GM23338 (cell line): ENCODE measurements around the gene DENND6A. TPM values are rescaled to one million over a fixed set of nuclear protein-coding genes. Genes with fewer than 3 reads are reported as not detected.
A peak's percentile ranks its signal among the peaks of the same experiment; 100 is the strongest.

Source experiments
- ATAC-seq: fragments of 200-7000 bp; cut with Tn5 transposase; 3 replicates; pipeline ENCODE4 v1.9.1; 2020
- DNase-seq: peaks from one replicate; pipeline ENCODE4 v3.0.0-alpha.2; 2015; ENCODE audit warnings: low spot score
- H2AFZ ChIP-seq: fragments of 200-600 bp; sonication (generic); 2 replicates; pipeline ENCODE4 v1.8.0; 2016; ENCODE audit warnings: antibody characterized with exemption, mild to moderate bottlenecking, moderate library complexity
- H3F3A ChIP-seq: fragments of 200-600 bp; sonication (generic); replicated peaks from 2 replicates; pipeline ENCODE4 v1.8.0; 2017; ENCODE audit warnings: antibody characterized with exemption, mixed run types, low read depth
- H3K27ac ChIP-seq: fragments of 200-600 bp; sonication (generic); 2 replicates; pipeline ENCODE4 v1.6.1; 2016; ENCODE audit warnings: low read depth
- H3K27me3 ChIP-seq: fragments of 200-600 bp; sonication (generic); 2 replicates; pipeline ENCODE4 v1.8.0; 2016; ENCODE audit warnings: mild to moderate bottlenecking, mixed run types, moderate library complexity; ENCODE audit not compliant: insufficient read depth
- H3K36me3 ChIP-seq: fragments of 200-600 bp; sonication (generic); 2 replicates; pipeline ENCODE4 v1.8.0; 2016; ENCODE audit warnings: mild to moderate bottlenecking; ENCODE audit not compliant: insufficient read depth
- H3K4me1 ChIP-seq: fragments of 200-600 bp; sonication (generic); 2 replicates; pipeline ENCODE4 v1.8.0; 2016; ENCODE audit warnings: mild to moderate bottlenecking, moderate library complexity; ENCODE audit not compliant: insufficient read depth
- H3K4me2 ChIP-seq: fragments of 200-600 bp; sonication (generic); 2 replicates; pipeline ENCODE4 v1.7.1; 2017; ENCODE audit warnings: mixed run types
- H3K4me3 ChIP-seq: fragments of 200-600 bp; sonication (generic); 2 replicates; pipeline ENCODE4 v1.6.1; 2016; ENCODE audit warnings: mixed run types
- H3K79me2 ChIP-seq: fragments of 200-600 bp; sonication (generic); replicated peaks from 2 replicates; pipeline ENCODE4 v1.8.0; 2017; ENCODE audit warnings: mild to moderate bottlenecking; ENCODE audit not compliant: insufficient read depth
- H3K9me2 ChIP-seq: fragments of 200-600 bp; sonication (generic); 2 replicates; pipeline ENCODE4 v1.8.0; 2017; ENCODE audit not compliant: insufficient read depth
- H4K20me1 ChIP-seq: fragments of 200-600 bp; sonication (generic); replicated peaks from 2 replicates; pipeline ENCODE4 v1.8.0; 2017; ENCODE audit warnings: mild to moderate bottlenecking; ENCODE audit not compliant: insufficient read depth
- H3K27ac Mint-ChIP-seq: 2 replicates; pipeline ENCODE4 v1.8.0; 2020; ENCODE audit warnings: inconsistent platforms, mild to moderate bottlenecking, moderate library complexity, mixed read lengths
- H3K27me3 Mint-ChIP-seq: 3 replicates; pipeline ENCODE4 v1.8.0; 2022; ENCODE audit warnings: low read depth, mild to moderate bottlenecking, moderate library complexity, mixed read lengths, inconsistent platforms; ENCODE audit not compliant: insufficient read depth, poor library complexity
- H3K36me3 Mint-ChIP-seq: 3 replicates; pipeline ENCODE4 v1.8.0; 2021; ENCODE audit warnings: low read depth, mild to moderate bottlenecking, inconsistent platforms, moderate library complexity, mixed read lengths
- H3K4me1 Mint-ChIP-seq: 3 replicates; pipeline ENCODE4 v1.8.0; 2020; ENCODE audit warnings: mild to moderate bottlenecking, inconsistent platforms, mixed read lengths
- H3K4me3 Mint-ChIP-seq: 3 replicates; pipeline ENCODE4 v1.8.0; 2021; ENCODE audit warnings: moderate library complexity, mild to moderate bottlenecking, inconsistent platforms, mixed read lengths
- H3K9me3 Mint-ChIP-seq: 3 replicates; pipeline ENCODE4 v1.8.0; 2020; ENCODE audit warnings: moderate library complexity, mild to moderate bottlenecking, inconsistent platforms, mixed read lengths
- CREB1 ChIP-seq: fragments of 250-450 bp; sonication (Bioruptor Pico); IDR thresholded peaks from 2 replicates; pipeline ENCODE4 v1.5.0; 2020; ENCODE audit warnings: low read depth, mild to moderate bottlenecking, moderate library complexity
- EZH2 ChIP-seq: fragments of 200-600 bp; sonication (generic); IDR thresholded peaks from one replicate; pipeline ENCODE4 v1.8.0; 2017; ENCODE audit warnings: antibody characterized with exemption, mild to moderate bottlenecking, low read depth; ENCODE audit not compliant: unreplicated experiment
- EZH2phosphoT487 ChIP-seq: fragments of 200-600 bp; sonication (generic); IDR thresholded peaks from one replicate; pipeline ENCODE4 v1.8.1; 2018; ENCODE audit warnings: antibody characterized with exemption; ENCODE audit not compliant: unreplicated experiment
- JUNB ChIP-seq: IDR thresholded peaks from one replicate; pipeline ENCODE4 v1.6.1; 2016; ENCODE audit warnings: antibody characterized with exemption; ENCODE audit not compliant: unreplicated experiment
- NANOG ChIP-seq: IDR thresholded peaks from 2 replicates; pipeline ENCODE4 v1.6.1; 2016; ENCODE audit warnings: antibody characterized with exemption, borderline replicate concordance
- POLR2AphosphoS5 ChIP-seq: IDR thresholded peaks from 2 replicates; pipeline ENCODE4 v1.6.1; 2016; ENCODE audit warnings: antibody characterized with exemption, low read depth
- STAT1 ChIP-seq: IDR thresholded peaks from one replicate; pipeline ENCODE4 v1.6.1; 2016; ENCODE audit warnings: antibody characterized with exemption; ENCODE audit not compliant: unreplicated experiment
- ZNF331 ChIP-seq: fragments of 250-450 bp; sonication (Bioruptor Pico); IDR thresholded peaks from 2 replicates; pipeline ENCODE4 v1.5.0; 2020; ENCODE audit warnings: low read depth, mild to moderate bottlenecking, moderate library complexity
- polyA plus RNA-seq: library from polyadenylated mRNA; unstranded; fragments of >200 nt; fragmentation: Nextera tagmentation; extraction: Ambion mirVana; gene quantifications from 2 replicates; pipeline ENCODE4 v1.2.1, GENCODE V29; 2016
- total RNA-seq: library from RNA; depleted of rRNA; stranded (reverse); fragments of >200 nt; shearing (Covaris generic); gene quantifications from 2 replicates; pipeline ENCODE4 v1.2.3, GENCODE V29; 2014
- TF ChIP-seq, protein P1 (sequence below): IDR thresholded peaks from 2 replicates; pipeline ENCODE4 v1.6.1; 2016; ENCODE audit warnings: antibody characterized with exemption
- TF ChIP-seq, protein P2 (sequence below), 2 experiments: fragments of 200-600 bp in 1 of 2; sonication (generic) in 1 of 2; conservative IDR thresholded peaks; 2 replicates each; pipeline versions ENCODE4 v1.5.1 to v1.6.1; 2016 to 2017; ENCODE audit warnings: antibody characterized with exemption in 2 of 2, low read depth in 2 of 2, mild to moderate bottlenecking in 2 of 2, moderate library complexity in 1 of 2
- TF ChIP-seq, protein P3 (sequence below): fragments of 250-450 bp; sonication (Bioruptor Pico); IDR thresholded peaks from 2 replicates; pipeline ENCODE4 v1.5.0; 2020; ENCODE audit warnings: mild to moderate bottlenecking, moderate library complexity

Gene DENND6A
- total and polyA plus RNA-seq, 2 experiments from 2014 or later, result 7.5 to 17.5 TPM

DNA sequence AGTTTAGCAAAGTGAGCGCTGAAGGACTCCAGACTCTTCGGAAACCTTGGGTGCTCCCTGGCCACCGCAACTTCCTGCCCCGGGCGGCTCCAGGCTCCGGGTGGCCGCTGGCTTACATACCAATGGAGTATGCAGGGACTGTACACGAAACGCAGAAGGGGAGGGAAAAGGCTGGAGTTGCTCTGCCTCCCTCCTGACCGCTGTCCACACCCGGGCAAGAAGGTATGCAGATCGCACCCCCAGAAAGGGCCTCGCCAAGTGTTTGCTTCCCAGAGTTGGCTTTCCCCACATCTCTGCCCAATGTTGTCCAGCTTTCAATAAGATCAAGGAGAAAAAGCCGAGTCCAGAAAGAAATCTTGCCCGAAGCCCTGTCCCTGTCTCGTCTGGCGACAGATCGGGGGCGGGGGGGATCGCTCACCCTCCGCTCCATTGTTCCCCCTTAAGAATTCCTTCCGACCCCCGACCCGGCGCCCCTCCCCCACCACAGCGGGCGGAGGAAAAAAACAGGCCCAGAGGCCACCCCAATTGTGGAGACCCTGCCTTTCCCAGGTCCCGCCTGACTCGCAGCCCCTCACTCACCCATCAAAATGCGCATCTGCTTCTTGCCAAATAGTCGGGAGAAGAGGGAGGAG lies 96.3 kb downstream of the DENND6A start:
- H3K36me3 Mint-ChIP-seq, result peaks cover 34% of the 10 kb centered on the region
- Histone ChIP-seq H4K20me1 (peaks cover 40% of the 10 kb centered on the region), H2AFZ (no peak overlapping the region), H3K9me2 (no peaks in the 10 kb centered on the region), H3K79me2 (peaks cover 53% of the 10 kb centered on the region), H3K36me3 (no peaks in the 10 kb centered on the region; the same call in 1 of the 2 replicates), H3K27ac (peak overlapping the region; percentile 100), H3K4me2 (peak overlapping the region; percentile 88), H3K27me3 (no peaks in the 10 kb centered on the region), H3F3A (0 out of 2 replicates have a peak, but pooled peaks cover 5% of the 10 kb centered on the region), H3K4me1 (peaks cover 20% of the 10 kb centered on the region), H3K4me3 (peak overlapping the region; percentile 87)
- ATAC-seq (peak; percentile 33), DNase-seq (peak; percentile 75)
- H3K27me3 Mint-ChIP-seq, result peaks cover 11% of the 10 kb centered on the region
- TF ChIP-seq STAT1 (no peak), NANOG (no peak), JUNB (no peak), CREB1 (CRISPR knock-in tag) (no peak), POLR2AphosphoS5 (no peak), EZH2 (no peak), ZNF331 (CRISPR knock-in tag) (no peak), EZH2phosphoT487 (no peak)
- TF ChIP-seq, protein P1, sequence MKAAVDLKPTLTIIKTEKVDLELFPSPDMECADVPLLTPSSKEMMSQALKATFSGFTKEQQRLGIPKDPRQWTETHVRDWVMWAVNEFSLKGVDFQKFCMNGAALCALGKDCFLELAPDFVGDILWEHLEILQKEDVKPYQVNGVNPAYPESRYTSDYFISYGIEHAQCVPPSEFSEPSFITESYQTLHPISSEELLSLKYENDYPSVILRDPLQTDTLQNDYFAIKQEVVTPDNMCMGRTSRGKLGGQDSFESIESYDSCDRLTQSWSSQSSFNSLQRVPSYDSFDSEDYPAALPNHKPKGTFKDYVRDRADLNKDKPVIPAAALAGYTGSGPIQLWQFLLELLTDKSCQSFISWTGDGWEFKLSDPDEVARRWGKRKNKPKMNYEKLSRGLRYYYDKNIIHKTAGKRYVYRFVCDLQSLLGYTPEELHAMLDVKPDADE, result no peak
- TF ChIP-seq, protein P2, sequence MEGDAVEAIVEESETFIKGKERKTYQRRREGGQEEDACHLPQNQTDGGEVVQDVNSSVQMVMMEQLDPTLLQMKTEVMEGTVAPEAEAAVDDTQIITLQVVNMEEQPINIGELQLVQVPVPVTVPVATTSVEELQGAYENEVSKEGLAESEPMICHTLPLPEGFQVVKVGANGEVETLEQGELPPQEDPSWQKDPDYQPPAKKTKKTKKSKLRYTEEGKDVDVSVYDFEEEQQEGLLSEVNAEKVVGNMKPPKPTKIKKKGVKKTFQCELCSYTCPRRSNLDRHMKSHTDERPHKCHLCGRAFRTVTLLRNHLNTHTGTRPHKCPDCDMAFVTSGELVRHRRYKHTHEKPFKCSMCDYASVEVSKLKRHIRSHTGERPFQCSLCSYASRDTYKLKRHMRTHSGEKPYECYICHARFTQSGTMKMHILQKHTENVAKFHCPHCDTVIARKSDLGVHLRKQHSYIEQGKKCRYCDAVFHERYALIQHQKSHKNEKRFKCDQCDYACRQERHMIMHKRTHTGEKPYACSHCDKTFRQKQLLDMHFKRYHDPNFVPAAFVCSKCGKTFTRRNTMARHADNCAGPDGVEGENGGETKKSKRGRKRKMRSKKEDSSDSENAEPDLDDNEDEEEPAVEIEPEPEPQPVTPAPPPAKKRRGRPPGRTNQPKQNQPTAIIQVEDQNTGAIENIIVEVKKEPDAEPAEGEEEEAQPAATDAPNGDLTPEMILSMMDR (conservative IDR thresholded peaks at IDR 0.05; ENCODE audit: low read depth in 2 of 2), result no peak
- H3K4me1 Mint-ChIP-seq, result peaks cover 25% of the 10 kb centered on the region
- no peaks in the 10 kb centered on the region; the same call in 2 of the 3 replicates for H3K9me3 Mint-ChIP-seq
- H3K27ac Mint-ChIP-seq, result peak overlapping the region; percentile 100
- H3K4me3 Mint-ChIP-seq, result peak overlapping the region; percentile 96

DNA sequence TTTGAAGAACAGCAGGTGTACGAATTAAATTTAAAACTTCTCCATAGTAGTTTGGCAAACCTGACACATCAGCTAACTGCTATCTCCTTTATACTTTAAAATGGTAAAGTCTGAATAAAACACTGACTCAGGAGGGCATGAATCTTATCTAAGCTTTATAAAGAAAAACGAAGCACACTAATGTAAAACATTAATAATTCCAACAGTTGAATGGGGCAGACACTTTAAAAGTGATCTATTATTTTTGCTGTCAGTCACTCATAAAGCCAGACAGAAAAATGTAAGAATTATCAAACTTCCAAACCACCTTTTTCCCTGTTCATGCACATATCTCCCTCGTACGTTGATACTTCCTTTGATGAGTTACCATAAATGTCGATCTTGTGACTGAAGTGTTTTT lies 98.3 kb downstream of the DENND6A start:
- Mint-ChIP-seq H3K4me1 (peaks cover 25% of the 10 kb centered on the region), H3K9me3 (no peaks in the 10 kb centered on the region; the same call in 2 of the 3 replicates), H3K27ac (no peak overlapping the region), H3K4me3 (peak overlapping the region; percentile 96), H3K27me3 (peaks cover 11% of the 10 kb centered on the region), H3K36me3 (peaks cover 34% of the 10 kb centered on the region)
- no peak overlapping the region for H2AFZ ChIP-seq
- H3K4me2 ChIP-seq, result peak overlapping the region; percentile 88
- no peaks in the 10 kb centered on the region for H3K9me2 ChIP-seq
- no peak for DNase-seq
- peaks cover 18% of the 10 kb centered on the region for H3K4me1 ChIP-seq
- peaks cover 73% of the 10 kb centered on the region for H3K79me2 ChIP-seq
- no peak for ATAC-seq
- H3F3A ChIP-seq, result 0 out of 2 replicates have a peak, but pooled peaks cover 5% of the 10 kb centered on the region
- no peaks in the 10 kb centered on the region; the same call in 1 of the 2 replicates for H3K36me3 ChIP-seq
- H3K4me3 ChIP-seq, result peak overlapping the region; percentile 87; the same call in 1 of the 2 replicates
- H3K27ac ChIP-seq, result no peak overlapping the region
- H3K27me3 ChIP-seq, result no peaks in the 10 kb centered on the region
- H4K20me1 ChIP-seq, result peaks cover 47% of the 10 kb centered on the region
- TF ChIP-seq, protein P3, sequence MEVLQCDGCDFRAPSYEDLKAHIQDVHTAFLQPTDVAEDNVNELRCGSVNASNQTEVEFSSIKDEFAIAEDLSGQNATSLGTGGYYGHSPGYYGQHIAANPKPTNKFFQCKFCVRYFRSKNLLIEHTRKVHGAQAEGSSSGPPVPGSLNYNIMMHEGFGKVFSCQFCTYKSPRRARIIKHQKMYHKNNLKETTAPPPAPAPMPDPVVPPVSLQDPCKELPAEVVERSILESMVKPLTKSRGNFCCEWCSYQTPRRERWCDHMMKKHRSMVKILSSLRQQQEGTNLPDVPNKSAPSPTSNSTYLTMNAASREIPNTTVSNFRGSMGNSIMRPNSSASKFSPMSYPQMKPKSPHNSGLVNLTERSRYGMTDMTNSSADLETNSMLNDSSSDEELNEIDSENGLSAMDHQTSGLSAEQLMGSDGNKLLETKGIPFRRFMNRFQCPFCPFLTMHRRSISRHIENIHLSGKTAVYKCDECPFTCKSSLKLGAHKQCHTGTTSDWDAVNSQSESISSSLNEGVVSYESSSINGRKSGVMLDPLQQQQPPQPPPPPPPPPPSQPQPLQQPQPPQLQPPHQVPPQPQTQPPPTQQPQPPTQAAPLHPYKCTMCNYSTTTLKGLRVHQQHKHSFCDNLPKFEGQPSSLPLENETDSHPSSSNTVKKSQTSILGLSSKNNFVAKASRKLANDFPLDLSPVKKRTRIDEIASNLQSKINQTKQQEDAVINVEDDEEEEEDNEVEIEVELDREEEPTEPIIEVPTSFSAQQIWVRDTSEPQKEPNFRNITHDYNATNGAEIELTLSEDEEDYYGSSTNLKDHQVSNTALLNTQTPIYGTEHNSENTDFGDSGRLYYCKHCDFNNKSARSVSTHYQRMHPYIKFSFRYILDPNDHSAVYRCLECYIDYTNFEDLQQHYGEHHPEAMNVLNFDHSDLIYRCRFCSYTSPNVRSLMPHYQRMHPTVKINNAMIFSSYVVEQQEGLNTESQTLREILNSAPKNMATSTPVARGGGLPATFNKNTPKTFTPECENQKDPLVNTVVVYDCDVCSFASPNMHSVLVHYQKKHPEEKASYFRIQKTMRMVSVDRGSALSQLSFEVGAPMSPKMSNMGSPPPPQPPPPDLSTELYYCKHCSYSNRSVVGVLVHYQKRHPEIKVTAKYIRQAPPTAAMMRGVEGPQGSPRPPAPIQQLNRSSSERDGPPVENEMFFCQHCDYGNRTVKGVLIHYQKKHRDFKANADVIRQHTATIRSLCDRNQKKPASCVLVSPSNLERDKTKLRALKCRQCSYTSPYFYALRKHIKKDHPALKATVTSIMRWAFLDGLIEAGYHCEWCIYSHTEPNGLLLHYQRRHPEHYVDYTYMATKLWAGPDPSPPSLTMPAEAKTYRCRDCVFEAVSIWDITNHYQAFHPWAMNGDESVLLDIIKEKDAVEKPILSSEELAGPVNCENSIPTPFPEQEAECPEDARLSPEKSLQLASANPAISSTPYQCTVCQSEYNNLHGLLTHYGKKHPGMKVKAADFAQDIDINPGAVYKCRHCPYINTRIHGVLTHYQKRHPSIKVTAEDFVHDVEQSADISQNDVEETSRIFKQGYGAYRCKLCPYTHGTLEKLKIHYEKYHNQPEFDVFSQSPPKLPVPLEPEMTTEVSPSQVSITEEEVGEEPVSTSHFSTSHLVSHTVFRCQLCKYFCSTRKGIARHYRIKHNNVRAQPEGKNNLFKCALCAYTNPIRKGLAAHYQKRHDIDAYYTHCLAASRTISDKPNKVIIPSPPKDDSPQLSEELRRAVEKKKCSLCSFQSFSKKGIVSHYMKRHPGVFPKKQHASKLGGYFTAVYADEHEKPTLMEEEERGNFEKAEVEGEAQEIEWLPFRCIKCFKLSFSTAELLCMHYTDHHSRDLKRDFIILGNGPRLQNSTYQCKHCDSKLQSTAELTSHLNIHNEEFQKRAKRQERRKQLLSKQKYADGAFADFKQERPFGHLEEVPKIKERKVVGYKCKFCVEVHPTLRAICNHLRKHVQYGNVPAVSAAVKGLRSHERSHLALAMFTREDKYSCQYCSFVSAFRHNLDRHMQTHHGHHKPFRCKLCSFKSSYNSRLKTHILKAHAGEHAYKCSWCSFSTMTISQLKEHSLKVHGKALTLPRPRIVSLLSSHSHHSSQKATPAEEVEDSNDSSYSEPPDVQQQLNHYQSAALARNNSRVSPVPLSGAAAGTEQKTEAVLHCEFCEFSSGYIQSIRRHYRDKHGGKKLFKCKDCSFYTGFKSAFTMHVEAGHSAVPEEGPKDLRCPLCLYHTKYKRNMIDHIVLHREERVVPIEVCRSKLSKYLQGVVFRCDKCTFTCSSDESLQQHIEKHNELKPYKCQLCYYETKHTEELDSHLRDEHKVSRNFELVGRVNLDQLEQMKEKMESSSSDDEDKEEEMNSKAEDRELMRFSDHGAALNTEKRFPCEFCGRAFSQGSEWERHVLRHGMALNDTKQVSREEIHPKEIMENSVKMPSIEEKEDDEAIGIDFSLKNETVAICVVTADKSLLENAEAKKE (CRISPR knock-in tag), result no peak
- TF ChIP-seq ZNF331 (CRISPR knock-in tag) (no peak), EZH2phosphoT487 (no peak)
